GM06990 (cell line): ENCODE results near the gene KLC1.

Experiments used
- DNase-seq: peaks from one replicate; pipeline ENCODE4 v3.0.0-alpha.2; 2011; ENCODE audit not compliant: insufficient read length; ENCODE audit errors: extremely low read depth
- H3K27me3 ChIP-seq: replicated peaks from 2 replicates; pipeline ENCODE4 v1.6.0; 2011; ENCODE audit warnings: low read length; ENCODE audit not compliant: control insufficient read depth, insufficient read depth
- H3K36me3 ChIP-seq: 2 replicates; pipeline ENCODE4 v1.5.1; 2011; ENCODE audit warnings: low read length; ENCODE audit not compliant: control insufficient read depth, insufficient read depth
- H3K4me3 ChIP-seq: replicated peaks from 2 replicates; pipeline ENCODE4 v1.5.1; 2011; ENCODE audit warnings: low read depth, mild to moderate bottlenecking, control low read depth, low read length
- CTCF ChIP-seq: IDR thresholded peaks from 2 replicates; pipeline ENCODE4 v1.5.1; 2011; ENCODE audit warnings: low read length, control low read depth, mild to moderate bottlenecking, inconsistent platforms; ENCODE audit not compliant: insufficient read depth, poor library complexity, severe bottlenecking

Gene KLC1

GRCh38 chr14:103710771-103711377 is 81.9 kb downstream of the KLC1 start:
- no peak for TF ChIP-seq CTCF
- Histone ChIP-seq H3K4me3 (no peak overlapping the region), H3K27me3 (no peaks in the 10 kb centered on the region), H3K36me3 (peaks cover 36% of the 10 kb centered on the region)
- no peak for DNase-seq

- Histone ChIP-seq H3K4me3 (no peak overlapping the region), H3K27me3 (no peaks in the 10 kb centered on the region), H3K36me3 (peaks cover 28% of the 10 kb centered on the region)
- no peak for TF ChIP-seq CTCF
- DNase-seq, result no peak
Measured at GRCh38 chr14:103711516-103712431, 82.8 kb downstream of the KLC1 start.

GRCh38 chr14:103712633-103713247 is 83.7 kb downstream of the KLC1 start:
- peaks cover 18% of the 10 kb centered on the region for H3K36me3 ChIP-seq
- H3K27me3 ChIP-seq, result no peaks in the 10 kb centered on the region
- no peak overlapping the region for H3K4me3 ChIP-seq
- no peak for DNase-seq
- no peak for TF ChIP-seq CTCF

GRCh38 chr14:103713304-103714062 is 84.5 kb downstream of the KLC1 start:
- Histone ChIP-seq H3K4me3 (no peak overlapping the region), H3K27me3 (no peaks in the 10 kb centered on the region), H3K36me3 (peaks cover 12% of the 10 kb centered on the region)
- TF ChIP-seq CTCF, result no peak
- no peak for DNase-seq

GRCh38 chr14:103714063-103714724 is 85.2 kb downstream of the KLC1 start:
- peak overlapping the region; percentile 70 for H3K4me3 ChIP-seq
- H3K36me3 ChIP-seq, result peaks cover 7% of the 10 kb centered on the region
- H3K27me3 ChIP-seq, result no peaks in the 10 kb centered on the region
- no peak for TF ChIP-seq CTCF
- no peak for DNase-seq
